CD4-positive, alpha-beta T cell treated with Interleukin-4 for 1 hour (primary cell): Measurements from ENCODE around the gene ASIC1.
A peak's percentile ranks its signal among the peaks of the same experiment; 100 is the strongest.

Experiments
- DNase-seq, 2 donors: peaks; one replicate each; pipeline ENCODE4 v3.0.0-alpha.2; 2020 to 2022

ASIC1 gene

GRCh38 chr12:50041062-50041860 lies 16.1 kb upstream of the ASIC1 start:
- no peak for DNase-seq

- DNase-seq, result no peak
Observed at GRCh38 chr12:50041962-50042361, 15.4 kb upstream of the ASIC1 start.

GRCh38 chr12:50042693-50043092 lies 14.7 kb upstream of the ASIC1 start:
- DNase-seq, result no peak

GRCh38 chr12:50043308-50043707 lies 14.1 kb upstream of the ASIC1 start:
- DNase-seq, result no peak

GRCh38 chr12:50043854-50044253 lies 13.5 kb upstream of the ASIC1 start:
- no peak for DNase-seq

GRCh38 chr12:50047693-50048250 lies 9.6 kb upstream of the ASIC1 start:
- no peak for DNase-seq

GRCh38 chr12:50049254-50050118 lies 7.9 kb upstream of the ASIC1 start:
- DNase-seq, result no peak

- no peak for DNase-seq
Observed at GRCh38 chr12:50050119-50050385, 7.3 kb upstream of the ASIC1 start.

- no peak for DNase-seq
Observed at GRCh38 chr12:50050410-50051098, 6.8 kb upstream of the ASIC1 start.

- no peak for DNase-seq
Observed at GRCh38 chr12:50051101-50051806, 6.1 kb upstream of the ASIC1 start.

- DNase-seq, result no peak
Observed at GRCh38 chr12:50052544-50052943, 4.9 kb upstream of the ASIC1 start.

GRCh38 chr12:50052964-50053363 lies 4.4 kb upstream of the ASIC1 start:
- no peak for DNase-seq

GRCh38 chr12:50053583-50053982 lies 3.8 kb upstream of the ASIC1 start:
- DNase-seq, result no peak

- DNase-seq, result peak; percentile 58
Observed at GRCh38 chr12:50055831-50056638, 1.4 kb upstream of the ASIC1 start.

- DNase-seq, result no peak
Observed at GRCh38 chr12:50056639-50056976, 788 bp upstream of the ASIC1 start.

GRCh38 chr12:50057896-50058670 lies 687 bp downstream of the ASIC1 start:
- DNase-seq, result no peak

- DNase-seq, result no peak
Observed at GRCh38 chr12:50058743-50059312, 1.4 kb downstream of the ASIC1 start.

GRCh38 chr12:50059440-50060119 lies 2.2 kb downstream of the ASIC1 start:
- DNase-seq, result peak in 1 of 2 donors; percentile 37

GRCh38 chr12:50060120-50060468 lies 2.7 kb downstream of the ASIC1 start:
- DNase-seq, result no peak

- DNase-seq, result no peak
Observed at GRCh38 chr12:50061171-50061570, 3.8 kb downstream of the ASIC1 start.
